HG03460 (cell line): ENCODE measurements around the gene PEX7.
"Not testable (repeated sequence)": the region's sequence is repeated elsewhere in the genome, so short reads cannot be mapped to it uniquely, and the experiment has no call there.

ENCODE experiments used
- ATAC-seq: cut with Tn5 transposase; IDR thresholded peaks from one replicate; pipeline ENCODE4 v1.9.1; 2021; ENCODE audit not compliant: unreplicated experiment

PEX7 gene

DNA sequence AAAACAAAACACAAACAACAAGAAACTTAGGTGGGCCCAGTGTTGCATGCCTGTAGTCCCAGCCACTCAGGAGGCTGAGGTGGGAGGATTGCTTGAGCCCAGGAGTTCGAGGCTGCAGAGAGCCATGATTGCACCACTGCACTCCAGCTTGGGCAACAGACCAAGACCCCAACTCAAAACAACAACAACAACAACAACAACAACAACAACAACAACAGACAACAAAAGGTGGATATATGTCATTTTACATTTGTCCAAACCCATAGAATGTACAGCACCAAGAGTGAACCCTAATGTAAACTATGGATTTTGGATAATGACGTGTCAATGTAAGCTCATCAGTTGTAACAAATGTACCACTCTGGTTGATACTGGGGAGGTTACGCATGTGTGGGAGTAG, 127.6 kb downstream of the PEX7 start:
- ATAC-seq, result not testable (repeated sequence)

DNA sequence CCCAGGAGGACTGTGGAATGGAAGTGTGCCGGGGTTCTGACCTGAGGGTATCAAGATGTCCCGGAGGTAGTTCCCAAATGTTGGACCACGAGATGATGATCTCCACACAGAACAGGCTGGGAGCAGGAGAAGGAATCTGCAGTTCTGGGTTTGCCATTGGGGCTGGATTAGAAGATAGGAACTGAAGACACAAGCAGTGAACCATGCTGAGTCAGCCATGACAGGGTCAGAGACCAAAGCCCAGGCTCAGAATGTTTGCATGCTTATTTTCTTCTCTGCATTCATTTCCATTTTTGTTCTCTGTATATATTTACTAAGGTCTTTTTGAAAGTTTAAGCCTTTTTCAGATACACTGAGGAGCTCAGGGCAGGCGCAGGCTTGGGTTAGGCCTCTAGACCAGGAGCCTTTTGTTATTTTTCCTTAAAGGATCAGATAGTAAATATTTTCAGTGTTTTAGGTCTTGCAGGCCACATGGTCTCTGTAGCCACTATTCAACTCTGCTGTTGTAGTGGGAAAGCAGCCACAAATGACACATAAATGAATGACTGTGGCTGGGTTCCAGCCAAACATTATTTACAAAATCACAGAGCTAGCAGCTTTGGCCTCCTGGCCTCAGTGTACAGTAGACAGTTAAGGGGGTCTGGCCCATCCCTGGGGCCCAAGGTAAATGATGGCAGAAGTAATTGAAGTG, 128.2 kb downstream of the PEX7 start:
- ATAC-seq, result no peak

DNA sequence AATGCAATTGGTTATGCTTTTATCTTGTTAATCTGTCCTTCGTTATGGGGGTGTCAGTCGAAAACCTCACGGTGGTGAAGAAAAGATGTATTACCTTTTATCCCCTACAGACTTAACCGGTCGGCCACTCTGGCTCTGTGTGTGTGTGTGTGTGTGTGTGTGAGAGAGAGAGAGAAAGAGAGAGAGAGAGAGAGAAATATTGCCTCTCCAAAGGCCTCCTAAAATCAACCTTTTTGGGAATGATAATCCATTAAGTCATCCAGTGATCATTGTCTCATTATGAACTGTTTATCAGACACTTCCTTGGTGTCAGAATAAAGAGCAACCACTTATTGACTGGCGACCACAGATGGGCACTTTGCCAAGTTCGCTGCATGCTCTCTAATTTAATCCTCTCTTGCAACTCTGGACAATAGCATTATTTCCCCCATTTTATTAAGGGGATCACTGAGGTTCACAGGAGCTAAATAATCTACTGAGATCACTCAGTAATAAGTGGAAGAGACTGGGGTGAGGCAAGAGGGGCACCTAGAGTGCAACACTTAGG, 130.4 kb downstream of the PEX7 start:
- ATAC-seq, result no peak

DNA sequence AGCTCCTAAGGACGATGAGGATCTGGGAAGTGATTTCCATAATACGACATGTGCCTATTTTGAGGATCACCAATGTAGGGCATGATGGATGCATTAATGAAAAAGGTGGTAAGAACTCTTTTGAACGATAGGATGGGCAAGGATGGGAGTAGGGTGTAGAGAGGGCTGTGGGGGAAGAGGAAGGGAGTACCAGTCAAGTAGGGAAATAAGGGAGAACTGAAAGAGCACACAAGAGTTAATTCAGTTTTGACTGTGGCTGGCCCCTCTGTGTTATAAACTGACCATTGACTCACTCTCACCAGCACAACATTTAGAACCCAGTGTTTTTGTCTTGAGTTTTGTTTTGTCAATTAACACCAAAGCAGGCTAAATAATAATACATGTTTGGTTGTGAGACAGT, 132.7 kb downstream of the PEX7 start:
- ATAC-seq, result no peak

DNA sequence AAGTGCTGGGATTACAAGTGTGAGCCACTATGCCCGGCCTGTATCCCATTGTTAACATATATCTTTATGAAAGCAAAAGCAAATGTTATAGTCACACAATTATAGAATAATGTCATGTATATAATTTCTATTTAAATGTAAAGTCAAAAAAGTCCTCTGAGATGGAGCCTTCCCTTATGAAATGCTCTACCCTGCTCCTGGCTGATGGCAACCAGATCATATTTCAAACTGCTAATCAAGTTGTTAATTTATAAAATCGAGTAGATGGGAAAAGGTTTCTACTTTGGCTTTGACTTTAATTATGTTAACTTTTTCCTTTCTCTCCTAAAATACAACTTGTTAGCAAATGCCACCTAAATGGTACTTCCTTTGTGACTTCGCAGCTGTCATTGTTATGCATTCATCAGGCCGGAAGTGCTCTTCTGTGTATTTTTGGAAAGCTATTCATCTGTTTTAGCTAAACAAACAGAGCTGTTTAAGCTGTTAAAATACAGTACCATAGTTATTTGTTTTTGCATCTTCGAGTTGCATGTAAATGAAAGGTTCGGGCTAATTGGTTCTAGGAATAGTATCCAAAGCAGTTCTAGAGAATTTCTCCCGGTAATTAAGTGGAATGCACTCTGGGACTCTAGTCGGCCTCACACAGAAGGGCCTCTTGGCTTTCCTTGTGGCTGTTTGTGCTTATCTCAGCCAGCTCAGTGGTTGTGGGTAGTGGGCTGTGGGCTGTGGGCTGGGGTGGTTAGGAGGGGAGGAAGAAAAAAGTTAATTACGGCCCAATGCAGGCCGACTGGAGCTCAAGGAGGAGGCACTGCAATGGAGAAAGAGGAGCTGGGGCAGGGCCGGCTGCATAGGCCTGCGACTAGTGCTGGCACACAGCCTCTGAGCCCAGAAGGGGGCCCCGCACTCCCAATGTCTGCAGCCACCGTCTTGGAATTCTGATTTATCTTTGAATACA, 134.5 kb downstream of the PEX7 start:
- no peak for ATAC-seq

DNA sequence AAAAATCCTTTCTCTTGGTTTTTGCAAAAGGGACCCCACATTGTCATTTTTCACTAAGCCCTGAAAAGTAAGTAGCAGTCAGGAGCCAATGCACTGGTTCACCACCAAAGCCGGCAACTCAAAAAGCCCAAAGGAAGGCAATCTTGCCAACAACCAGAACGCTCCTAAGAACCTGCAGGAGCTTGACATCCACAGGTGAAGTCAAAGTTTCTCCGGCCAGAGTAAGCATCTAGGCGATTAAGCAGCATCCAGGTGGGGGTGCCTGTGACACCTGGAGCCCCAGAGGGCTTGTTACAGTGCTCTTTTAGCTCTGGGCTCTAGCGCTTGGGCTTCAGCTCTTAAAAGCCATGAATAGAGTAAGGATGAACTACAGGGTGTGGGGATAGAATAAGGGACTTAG, 135.8 kb downstream of the PEX7 start:
- ATAC-seq, result no peak

DNA sequence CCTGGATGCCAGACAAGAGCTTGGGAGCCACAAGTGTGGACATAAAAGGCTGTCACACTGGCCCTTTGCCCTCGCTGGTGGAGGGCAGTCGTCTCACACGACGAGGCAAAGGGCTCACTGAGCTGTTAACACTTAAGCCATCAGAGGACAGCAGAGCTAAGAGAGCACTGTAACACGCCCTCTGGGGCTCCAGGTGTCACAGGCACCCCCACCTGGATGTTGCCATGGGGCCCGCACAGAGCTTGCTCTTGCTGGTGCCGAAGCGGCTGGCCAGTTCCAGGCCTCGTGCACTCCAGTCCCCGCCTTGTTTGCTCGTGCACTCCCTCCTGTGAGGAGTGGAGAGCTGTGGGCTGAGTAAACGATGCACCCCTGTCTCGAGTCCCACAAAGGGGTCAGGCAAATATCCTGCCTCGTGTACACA, 137.1 kb downstream of the PEX7 start:
- no peak for ATAC-seq

DNA sequence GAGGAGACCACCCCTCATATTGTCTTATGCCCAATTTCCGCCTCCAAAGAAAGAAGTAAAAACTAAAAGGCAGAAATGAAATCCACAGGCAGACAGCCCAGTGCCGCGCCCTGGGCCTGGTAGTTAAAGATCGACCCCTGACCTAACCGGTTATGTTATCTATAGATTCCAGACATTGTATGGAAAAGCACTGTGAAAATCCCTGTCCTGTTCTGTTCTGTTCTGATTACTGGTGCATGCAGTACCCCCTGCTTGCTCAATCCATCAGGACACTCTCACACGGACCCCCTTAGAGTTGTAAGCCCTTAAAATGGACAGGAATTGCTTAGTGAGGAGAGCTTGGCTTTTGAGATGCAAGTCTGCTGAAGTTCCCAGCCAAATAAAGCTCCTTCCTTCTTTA, 137.5 kb downstream of the PEX7 start:
- not testable (repeated sequence) for ATAC-seq

DNA sequence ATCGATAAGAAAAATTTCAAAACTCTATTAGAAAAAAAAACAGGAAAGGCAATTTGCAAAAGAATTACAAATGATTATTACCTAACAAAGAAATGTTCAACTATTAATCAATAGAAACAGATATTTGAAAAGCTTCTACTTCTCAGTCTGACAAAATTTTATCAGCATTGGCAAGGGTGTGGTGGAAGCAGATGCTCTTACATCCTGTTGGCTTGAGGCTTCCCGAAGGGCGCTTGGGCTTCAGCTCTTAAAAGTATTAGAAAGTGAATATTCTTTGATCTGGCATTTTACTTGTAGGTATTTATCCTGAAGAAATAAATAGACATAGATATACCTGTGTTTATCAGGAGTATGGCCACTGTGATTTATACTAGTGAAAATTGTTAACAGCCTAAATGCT, 138.4 kb downstream of the PEX7 start:
- no peak for ATAC-seq

DNA sequence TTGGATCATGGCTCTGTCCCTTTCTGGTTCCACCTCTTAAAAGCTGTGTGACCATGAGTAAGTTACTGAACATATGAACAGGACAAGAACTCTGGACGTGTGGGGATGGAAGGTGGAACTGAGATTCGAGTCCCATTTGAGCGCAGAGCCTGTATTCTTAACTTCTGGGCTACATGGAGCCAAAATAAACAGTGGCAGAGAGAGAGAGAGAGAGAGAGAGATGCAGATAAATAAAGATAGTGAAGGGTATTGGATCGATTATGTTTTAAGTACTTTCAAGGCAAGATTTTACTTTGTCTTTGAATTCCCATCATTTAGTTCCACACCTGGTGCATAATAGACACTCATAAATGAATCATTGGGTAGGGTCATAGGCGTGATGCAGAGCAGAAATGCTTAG, 139.5 kb downstream of the PEX7 start:
- no peak for ATAC-seq

DNA sequence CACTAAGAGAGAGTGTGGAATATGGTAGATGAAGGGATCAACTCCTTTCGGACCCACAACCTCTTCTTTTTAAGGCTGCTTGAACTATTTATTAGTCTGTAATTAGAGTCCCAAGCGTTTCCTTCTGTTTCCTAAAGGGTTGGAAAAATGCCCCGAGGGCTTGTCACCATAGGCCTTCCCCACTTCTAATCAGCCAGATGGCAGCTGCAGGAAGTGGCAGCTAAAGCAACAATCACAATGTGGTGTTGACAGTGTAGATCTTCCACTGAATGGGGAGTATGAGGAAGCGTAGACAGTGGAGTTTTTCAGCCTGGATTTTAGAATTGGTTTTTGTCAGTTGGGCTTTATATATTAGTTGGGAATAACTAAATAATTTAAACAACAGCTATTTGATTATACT, 140.3 kb downstream of the PEX7 start:
- no peak for ATAC-seq

DNA sequence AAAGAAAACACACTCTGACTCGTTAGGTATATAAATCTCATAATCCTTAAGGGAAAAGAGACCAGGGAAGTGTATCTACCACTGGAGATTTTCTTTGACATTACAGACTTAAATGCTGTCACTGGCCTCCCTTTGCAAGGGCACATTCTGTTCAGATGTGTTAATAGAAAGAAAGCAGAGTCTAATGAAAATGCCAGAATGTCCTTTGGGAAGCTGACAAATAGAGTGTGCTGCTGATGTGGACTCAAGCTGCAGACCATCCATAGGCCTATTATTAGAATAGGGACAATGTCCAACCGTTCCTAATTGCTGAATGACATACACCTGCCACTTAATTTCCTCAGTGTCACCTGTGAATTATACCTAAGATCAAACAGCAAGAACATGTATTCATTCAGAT, 140.9 kb downstream of the PEX7 start:
- ATAC-seq, result no peak
